ENCODE data around the gene IMPG1. TPM values are rescaled to one million over a fixed set of nuclear protein-coding genes. Genes with fewer than 3 reads are reported as not detected.

Gene IMPG1, protein sequence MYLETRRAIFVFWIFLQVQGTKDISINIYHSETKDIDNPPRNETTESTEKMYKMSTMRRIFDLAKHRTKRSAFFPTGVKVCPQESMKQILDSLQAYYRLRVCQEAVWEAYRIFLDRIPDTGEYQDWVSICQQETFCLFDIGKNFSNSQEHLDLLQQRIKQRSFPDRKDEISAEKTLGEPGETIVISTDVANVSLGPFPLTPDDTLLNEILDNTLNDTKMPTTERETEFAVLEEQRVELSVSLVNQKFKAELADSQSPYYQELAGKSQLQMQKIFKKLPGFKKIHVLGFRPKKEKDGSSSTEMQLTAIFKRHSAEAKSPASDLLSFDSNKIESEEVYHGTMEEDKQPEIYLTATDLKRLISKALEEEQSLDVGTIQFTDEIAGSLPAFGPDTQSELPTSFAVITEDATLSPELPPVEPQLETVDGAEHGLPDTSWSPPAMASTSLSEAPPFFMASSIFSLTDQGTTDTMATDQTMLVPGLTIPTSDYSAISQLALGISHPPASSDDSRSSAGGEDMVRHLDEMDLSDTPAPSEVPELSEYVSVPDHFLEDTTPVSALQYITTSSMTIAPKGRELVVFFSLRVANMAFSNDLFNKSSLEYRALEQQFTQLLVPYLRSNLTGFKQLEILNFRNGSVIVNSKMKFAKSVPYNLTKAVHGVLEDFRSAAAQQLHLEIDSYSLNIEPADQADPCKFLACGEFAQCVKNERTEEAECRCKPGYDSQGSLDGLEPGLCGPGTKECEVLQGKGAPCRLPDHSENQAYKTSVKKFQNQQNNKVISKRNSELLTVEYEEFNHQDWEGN
- not detected in 2 replicates for total RNA-seq

DNA sequence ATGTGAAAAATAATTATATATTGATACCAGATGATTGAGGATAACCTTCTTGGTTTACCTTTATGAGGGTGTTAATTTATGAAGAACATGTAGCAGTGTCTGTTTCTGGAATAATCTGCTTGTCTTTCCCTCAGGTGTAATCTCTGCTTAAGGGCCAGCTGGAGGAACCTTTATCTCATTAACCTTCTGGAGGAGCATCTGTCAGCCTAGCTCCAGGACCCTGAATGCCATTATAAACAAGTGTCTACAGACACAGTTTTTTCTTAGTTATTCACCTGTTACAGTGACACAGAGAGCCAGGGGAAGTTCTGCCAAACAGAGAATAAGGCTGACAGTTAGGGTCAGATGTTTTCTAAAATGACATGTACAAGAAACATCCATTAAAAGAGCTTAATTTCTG lies at the start of gene IMPG1:
Gene IMPG1, minus strand, starts transcription at position 101 of the 400 bp plus-strand sequence. CDS start 174 bp downstream, outside the sequence.

Data from aortic smooth muscle cell (primary cell).